ENCODE data around the gene FSTL4.

FSTL4 gene

GRCh38 chr5:133526368-133526767 is 86.0 kb downstream of the FSTL4 start:
- no peak for TF ChIP-seq ZFX (IDR thresholded peaks at IDR 0.05; ENCODE audit: borderline replicate concordance)
- TF ChIP-seq CTCF (IDR thresholded peaks at IDR 0.05): no peak
- H3K27ac ChIP-seq: no peak overlapping the region

- TF ChIP-seq ZFX (IDR thresholded peaks at IDR 0.05; ENCODE audit: borderline replicate concordance): no peak
- no peak for TF ChIP-seq CTCF (IDR thresholded peaks at IDR 0.05)
- H3K27ac ChIP-seq: no peak overlapping the region
Measured at GRCh38 chr5:133525126-133525525, 87.2 kb downstream of the FSTL4 start.

- TF ChIP-seq ZFX (IDR thresholded peaks at IDR 0.05; ENCODE audit: borderline replicate concordance): no peak
- no peak for TF ChIP-seq CTCF (IDR thresholded peaks at IDR 0.05)
Measured at GRCh38 chr5:133524666-133525065, 87.7 kb downstream of the FSTL4 start.

GRCh38 chr5:133523961-133524586 is 88.3 kb downstream of the FSTL4 start:
- H3K27ac ChIP-seq: no peak overlapping the region
- TF ChIP-seq CTCF (IDR thresholded peaks at IDR 0.05) (no peak), ZFX (IDR thresholded peaks at IDR 0.05; ENCODE audit: borderline replicate concordance) (no peak)

More at GRCh38 chr5:133524666-133525065, 87.7 kb downstream of the FSTL4 start:
- no peak overlapping the region for H3K27ac ChIP-seq

- TF ChIP-seq ZFX (IDR thresholded peaks at IDR 0.05; ENCODE audit: borderline replicate concordance): no peak
- no peak for TF ChIP-seq CTCF (IDR thresholded peaks at IDR 0.05)
Measured at GRCh38 chr5:133523013-133523658, 89.2 kb downstream of the FSTL4 start.

GRCh38 chr5:133521801-133522200 is 90.5 kb downstream of the FSTL4 start:
- TF ChIP-seq CTCF (IDR thresholded peaks at IDR 0.05) (no peak), ZFX (IDR thresholded peaks at IDR 0.05; ENCODE audit: borderline replicate concordance) (no peak)
- no peak overlapping the region for H3K27ac ChIP-seq

More at GRCh38 chr5:133523013-133523658, 89.2 kb downstream of the FSTL4 start:
- no peak overlapping the region for H3K27ac ChIP-seq

GRCh38 chr5:133520991-133521706 is 91.2 kb downstream of the FSTL4 start:
- H3K27ac ChIP-seq: no peak overlapping the region
- no peak for TF ChIP-seq ZFX (IDR thresholded peaks at IDR 0.05; ENCODE audit: borderline replicate concordance)
- no peak for TF ChIP-seq CTCF (IDR thresholded peaks at IDR 0.05)
